GM20000 (cell line): Measurements from ENCODE around the gene SLC6A20.

Source experiments
- DNase-seq: peaks from one replicate; pipeline ENCODE4 v3.0.0; 2012; ENCODE audit warnings: low spot score
- TF ChIP-seq, protein P1 (sequence below): IDR thresholded peaks from 2 replicates; pipeline ENCODE4 v1.5.1; 2012; ENCODE audit warnings: mild to moderate bottlenecking, control low read depth; ENCODE audit errors: extremely low read depth, missing control alignments

SLC6A20 gene

DNA sequence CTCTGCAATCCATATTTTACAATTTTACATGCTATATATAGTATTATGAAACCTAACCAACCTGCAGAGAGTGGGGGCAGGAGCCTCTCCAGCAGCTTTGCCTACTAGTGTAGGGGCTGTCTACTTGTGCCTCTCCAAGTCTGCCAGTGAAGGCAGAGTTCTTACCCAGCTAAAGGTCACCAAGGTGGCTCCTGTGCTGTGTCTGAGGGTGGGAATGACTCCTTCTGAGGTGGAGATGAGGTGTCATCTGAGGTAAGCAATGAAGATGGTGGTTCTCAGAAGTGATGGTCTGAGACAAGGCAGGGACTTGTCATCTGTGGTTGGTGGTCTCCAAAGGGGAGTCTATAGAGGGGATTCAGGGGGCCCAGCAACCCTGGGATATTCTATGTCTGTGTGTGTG, 59.6 kb downstream of the SLC6A20 start:
- no peak for DNase-seq
- TF ChIP-seq, protein P1, sequence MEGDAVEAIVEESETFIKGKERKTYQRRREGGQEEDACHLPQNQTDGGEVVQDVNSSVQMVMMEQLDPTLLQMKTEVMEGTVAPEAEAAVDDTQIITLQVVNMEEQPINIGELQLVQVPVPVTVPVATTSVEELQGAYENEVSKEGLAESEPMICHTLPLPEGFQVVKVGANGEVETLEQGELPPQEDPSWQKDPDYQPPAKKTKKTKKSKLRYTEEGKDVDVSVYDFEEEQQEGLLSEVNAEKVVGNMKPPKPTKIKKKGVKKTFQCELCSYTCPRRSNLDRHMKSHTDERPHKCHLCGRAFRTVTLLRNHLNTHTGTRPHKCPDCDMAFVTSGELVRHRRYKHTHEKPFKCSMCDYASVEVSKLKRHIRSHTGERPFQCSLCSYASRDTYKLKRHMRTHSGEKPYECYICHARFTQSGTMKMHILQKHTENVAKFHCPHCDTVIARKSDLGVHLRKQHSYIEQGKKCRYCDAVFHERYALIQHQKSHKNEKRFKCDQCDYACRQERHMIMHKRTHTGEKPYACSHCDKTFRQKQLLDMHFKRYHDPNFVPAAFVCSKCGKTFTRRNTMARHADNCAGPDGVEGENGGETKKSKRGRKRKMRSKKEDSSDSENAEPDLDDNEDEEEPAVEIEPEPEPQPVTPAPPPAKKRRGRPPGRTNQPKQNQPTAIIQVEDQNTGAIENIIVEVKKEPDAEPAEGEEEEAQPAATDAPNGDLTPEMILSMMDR, result no peak

DNA sequence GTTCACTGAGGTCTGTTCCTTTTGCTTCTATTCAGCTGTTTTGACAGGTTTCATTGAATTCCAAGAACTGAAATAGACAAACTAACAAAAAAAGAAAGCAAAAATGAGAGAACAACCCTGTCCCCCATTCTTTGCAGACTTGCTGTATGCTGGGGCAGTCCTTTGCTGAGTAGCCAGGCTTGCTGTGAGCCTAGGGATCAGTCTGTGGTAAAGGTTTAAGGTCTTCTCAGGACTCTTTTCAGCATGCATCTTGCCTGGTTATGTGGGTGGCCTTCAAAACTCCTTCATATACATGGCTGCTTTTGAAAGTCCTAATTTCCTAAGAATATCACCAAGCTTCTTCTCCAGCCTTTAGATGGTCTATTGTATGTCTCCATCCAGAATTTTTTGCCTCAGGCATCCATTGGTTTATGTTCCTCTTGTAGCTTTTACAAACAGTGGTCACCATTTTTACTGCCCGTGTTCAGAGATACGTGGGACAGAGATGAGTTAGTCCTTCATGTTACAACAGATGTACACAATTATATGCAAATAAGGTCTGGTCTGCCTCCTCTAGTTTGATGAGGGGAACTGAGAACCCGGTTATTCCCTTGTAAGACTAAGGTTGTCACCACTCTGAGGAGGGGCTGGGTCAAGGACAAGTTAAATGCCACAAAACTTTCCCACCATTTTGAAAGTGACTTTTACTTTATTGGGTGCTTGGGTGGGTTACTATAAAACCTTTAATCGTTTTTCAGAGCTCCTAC, 65.8 kb downstream of the SLC6A20 start:
- DNase-seq, result peak; percentile 70

DNA sequence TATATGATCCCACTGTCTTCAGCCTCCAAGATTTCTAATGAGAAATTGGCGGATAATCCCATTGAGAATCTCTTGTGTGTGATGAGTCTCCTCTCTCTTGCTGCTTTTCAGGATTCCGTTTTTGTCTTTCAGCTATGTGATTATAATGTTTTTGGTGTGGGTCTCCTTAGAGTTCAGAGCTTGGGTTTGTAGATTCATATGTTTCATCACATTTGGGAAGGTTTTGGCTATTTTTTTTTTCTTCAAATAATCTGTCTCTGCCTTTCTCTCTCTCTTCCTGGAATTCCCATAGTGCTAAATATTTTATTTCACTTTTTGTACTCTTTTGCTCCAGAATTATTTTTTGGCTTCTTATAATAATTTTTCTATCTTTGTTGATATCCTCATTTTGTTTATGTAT, 66.7 kb downstream of the SLC6A20 start:
- TF ChIP-seq, protein P1, result no peak
- DNase-seq, result no peak

More for the DNA sequence above, 65.8 kb downstream of the SLC6A20 start:
- TF ChIP-seq, protein P1, result no peak

DNA sequence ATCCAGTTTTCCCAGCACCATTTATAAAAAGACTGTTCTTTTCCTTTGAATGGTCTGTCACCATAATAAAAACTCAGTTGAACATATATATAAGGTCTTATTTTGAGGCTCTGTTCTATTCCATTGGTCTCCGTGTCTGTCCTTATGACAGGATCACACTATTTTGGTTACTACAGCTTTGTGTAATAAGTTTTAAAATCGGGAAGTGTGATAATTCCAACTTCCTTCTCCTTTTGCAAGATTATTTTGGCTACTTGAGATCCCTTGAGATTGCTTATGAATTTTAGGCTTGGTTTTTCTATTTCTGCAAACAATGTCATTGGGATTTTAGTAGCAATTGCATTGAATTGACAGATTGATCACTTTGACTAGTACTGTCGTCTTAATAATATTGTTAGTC, 71.4 kb downstream of the SLC6A20 start:
- DNase-seq, result no peak
- TF ChIP-seq, protein P1, result no peak

DNA sequence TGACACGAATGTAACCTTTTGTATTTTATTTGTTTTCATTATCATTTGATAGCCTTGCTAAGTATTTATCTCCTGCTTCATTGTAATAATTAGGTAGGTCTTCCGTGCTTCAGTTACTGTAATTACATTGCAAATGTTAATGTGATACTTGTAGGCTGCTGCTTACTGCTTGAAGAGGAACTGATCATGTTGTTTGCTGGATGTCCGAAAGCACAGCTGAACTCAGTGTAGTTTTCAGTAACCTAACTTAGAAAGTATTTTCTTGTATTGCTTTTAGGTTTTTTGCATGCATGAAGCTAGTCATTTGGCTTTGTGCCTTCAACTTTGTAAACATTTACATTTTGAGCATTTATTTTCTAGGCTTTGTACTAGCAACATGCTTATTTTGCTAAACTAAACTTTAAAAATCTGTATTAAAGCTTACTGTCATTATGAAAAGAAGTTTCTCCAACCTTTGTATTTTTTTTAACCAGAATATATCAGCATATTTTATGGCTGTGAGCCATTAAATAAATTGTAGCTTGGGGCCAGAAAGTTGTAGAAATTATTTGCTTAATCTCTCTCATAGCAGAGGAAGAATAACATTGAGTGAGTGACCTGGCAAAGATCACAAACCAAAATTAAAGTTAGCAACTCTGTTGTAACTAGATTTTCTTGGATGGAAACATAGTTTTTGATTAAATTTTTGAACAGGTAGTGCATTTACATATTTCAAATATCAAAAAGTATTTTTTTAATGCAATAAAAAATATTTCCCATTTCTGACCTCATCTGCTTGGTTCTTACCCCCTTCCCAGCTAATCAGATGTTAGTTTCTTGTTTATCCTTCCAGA, 76.5 kb downstream of the SLC6A20 start:
- TF ChIP-seq, protein P1, result no peak
- DNase-seq, result no peak

DNA sequence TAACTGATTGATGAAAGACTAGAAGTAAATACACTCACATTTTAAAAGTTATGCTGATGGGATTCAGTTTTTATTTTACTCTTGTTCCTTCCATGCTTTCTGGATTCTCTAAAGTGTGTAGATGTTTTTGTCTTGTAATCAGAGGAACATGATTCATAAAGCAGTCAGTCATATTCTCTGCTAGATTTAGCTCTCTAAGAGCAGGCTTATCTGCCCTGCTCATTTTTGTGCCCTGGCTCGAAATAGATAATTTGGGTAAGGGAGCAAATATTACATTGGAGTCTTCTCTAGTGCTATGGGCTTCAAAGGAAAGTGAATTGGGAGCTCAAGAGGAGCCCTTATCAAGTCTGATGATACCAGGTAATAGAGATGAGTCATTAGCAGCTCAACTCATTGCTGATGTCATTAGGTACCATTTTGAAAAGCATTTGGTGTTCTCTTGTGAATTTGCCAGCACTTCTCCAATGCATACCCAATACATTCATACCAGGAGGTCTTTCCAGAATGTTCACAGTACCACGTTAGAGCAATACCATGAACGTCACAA, 79.5 kb downstream of the SLC6A20 start:
- TF ChIP-seq, protein P1, result no peak
- no peak for DNase-seq

DNA sequence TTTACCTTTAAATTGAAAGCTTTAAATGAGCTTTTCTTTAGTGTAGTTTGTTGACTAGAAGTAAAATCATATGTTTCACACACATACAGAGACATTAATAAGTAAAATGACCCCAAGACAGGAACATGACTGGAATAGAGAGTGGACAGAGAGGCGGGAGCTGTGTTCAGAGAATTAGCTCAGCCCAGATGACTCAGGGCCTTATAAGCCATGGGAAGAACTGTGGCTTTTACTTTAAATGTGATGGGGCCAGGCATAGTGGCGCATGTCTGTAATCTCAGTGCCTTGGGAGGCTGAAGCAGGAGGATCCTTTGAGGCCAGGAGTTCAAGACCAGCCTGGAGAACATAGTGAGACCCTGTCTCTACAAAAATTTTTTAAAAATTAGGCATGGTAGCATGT, 80.4 kb downstream of the SLC6A20 start:
- DNase-seq, result no peak
- TF ChIP-seq, protein P1, result no peak
